Pulmonary artery endothelial cell (primary cell): ENCODE results near the gene LTB4R. TPM values are rescaled to one million over a fixed set of nuclear protein-coding genes. Genes with fewer than 3 reads are reported as not detected.
A peak's percentile ranks its signal among the peaks of the same experiment; 100 is the strongest.
"Not testable (repeated sequence)": the region's sequence is repeated elsewhere in the genome, so short reads cannot be mapped to it uniquely, and the experiment has no call there.

ENCODE experiments used
- DNase-seq: peaks from one replicate; pipeline ENCODE4 v3.0.0-alpha.2; 2011; ENCODE audit warnings: low read depth, low spot score
- total RNA-seq: library from RNA; depleted of rRNA; stranded (reverse); fragments of >200 nt; gene quantifications from 2 replicates; pipeline ENCODE4 v1.2.3, GENCODE V29; 2014

The LTB4R gene
- total RNA-seq, 1 donor from 2014 or later: 1.9 TPM

DNA sequence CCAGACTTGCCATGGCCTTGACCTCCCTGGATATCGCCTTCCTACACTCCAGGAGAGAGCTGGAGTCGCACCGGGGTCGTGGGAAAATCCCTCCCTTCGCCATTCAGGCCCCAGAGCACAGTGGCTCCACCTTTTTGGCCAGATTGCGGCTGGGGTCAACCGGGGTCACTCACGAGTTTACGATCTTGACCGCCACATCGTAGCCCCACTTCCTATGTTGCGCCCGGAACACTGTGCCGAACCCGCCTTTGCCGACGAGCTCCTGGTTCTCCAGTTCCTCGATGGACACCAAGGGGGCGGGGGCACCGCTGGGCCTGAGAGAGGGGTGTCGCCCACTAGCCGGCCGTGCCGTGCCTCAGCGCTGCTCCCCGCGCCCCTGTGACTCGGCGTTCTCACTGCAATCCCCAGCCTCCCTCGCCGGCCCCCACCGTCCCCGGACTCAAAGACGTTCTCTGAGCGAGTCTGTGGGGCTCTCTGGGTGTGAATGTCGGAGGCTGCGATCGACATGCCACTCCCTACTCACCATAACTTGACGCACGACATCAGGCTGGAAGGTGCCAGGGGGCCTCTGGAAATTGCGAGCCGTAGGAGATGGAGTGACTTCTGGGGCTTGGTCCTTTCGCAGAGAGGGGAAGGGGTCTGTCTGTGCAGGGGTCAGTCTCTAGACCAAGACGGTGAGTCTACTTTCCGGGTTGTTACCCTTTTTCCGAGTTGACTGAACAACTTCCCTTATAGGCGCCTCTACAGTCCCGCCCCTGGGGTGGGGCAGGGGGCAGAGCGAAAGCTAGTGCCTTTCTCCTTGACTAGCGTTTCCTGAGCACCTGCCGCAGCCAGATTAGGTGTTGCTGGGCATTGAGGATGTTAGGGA, 28.2 kb downstream of the LTB4R start, which contains the start of gene RIPK3:
RIPK3 (minus strand) TSS at position 708 of the 868 bp plus-strand sequence; CDS start at position 543, 165 bp downstream.
- no peak for DNase-seq

DNA sequence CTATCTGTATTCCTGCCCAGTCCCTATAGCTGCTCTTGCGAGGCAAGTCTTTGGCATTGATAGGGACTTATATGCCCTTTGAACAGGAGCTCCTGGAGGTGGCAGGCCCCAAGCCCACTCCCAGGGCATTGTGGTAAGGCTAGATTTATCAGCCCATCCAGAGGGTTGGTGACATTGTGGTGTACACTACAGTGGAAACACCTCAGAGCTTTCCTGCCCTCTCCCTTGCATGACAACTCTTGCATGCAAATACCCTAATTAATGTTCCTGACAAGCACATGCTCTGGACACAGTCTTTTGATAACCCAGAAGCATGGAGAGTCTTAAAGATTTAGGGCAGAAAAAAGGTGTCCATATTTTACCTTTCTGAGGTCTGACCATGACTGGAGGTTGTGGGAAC, 29.3 kb downstream of the LTB4R start:
- DNase-seq: no peak

DNA sequence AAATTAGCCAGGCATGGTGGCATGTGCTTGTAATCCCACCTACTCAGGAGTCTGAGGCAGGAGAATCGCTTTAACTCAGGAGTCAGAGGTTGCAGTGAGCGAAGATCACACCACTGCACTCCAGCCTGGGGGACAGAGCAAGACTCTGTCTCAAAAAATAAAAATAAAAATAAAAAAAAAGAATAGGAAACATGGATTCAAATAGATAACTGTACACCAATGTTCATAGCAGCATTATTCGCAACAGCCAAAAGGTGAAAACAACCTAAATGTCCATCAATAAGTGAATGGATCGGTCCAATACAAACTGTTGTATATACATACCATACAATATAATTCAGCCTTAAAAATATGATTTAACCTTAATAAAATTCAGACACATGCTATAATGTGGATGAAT, 31.6 kb downstream of the LTB4R start:
- DNase-seq: no peak

DNA sequence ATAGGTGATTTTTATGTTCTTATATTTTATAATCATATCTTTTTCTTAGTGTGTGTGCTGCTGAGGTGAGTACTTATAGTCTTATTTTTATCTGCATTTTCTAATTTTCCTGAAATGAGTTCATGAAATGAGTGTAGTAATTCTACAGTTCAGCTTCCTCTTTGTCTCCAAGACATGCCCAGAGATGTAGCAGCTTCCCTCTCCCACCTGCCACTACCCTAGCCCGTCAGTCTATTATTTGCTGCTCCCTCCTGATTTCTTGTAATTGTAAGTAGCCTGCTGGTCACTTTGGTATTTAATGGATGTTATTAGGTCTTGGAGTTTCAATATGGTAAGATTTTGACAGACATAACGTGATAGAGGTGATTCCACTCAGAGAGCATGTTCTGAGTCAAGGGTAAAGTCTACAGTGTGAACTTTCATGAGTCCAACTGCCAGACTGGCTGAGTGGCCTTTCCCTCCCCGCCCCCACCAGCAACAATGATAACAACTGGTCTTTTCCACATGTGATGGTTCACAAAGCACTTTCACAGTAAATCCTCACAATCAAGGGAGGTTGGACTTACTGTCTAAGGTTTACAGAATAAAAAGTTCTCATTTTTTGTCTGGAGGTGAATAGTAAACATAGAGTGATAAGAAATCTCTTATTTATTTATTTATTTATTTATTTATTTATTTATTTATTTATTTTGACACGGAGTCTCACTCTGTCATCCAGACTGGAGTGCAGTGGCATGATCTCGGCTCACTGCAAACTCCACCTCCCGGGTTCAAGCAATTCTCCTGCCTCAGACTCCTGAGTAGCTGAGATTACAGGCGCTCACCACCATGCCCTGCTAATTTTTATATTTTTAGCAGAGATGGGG, 32.7 kb downstream of the LTB4R start:
- no peak for DNase-seq

DNA sequence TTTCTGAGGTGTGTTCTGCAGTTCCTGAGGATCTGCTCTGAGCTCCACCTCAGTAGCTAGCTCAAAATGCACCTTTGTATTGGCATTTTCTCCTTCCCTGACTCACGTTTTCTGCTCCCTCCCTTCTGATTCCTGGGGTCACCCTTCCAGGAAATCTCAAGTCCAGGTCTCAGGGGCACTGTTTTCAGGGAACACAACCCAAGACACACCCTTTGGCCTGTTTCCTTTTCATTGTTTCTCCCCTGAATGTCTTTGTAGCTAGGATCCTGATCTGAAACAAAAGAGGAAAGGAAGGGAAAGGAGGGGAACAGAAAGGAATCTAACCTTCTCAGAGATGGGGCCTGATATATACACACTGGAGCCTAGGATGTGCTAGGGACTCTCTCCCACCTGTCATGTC, 35.8 kb downstream of the LTB4R start:
- DNase-seq: no peak

DNA sequence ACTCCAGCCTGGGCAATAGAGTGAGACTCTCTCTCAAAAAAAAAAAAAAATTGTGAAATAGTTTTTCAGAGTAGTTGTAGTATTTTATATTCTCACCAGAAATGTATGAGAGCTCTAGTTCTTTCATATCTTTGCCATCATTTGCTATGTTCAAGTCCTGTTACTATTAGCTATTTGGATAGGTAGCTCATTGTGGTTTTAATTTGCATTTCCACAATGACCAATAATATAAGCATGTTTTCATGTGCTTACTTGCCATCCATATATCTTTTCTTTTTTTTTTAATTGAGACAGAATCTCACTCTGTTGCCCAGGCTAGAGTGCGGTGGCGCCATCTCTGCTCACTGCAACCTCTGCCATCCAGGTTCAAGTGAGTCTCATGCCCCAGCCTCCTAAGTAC, 36.9 kb downstream of the LTB4R start:
- no peak for DNase-seq

DNA sequence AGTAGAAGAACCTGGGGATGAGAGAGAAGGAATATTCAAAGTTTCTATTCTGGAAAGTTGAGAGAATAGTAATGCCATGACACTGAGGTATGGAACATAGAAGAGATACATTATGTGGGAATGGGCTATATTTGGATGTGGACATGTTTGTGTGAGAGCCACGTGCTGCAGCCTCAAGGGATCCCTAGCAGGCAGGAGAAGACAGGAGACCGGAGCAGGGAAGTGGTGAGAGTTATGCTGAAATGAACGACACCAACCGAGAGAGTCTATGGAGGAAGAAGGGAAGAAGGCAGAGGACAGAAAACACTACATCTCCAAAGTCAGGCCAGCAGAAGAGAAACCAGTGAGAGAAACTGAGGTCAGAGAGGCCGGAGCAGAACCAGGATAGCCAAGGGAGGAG, 38.4 kb downstream of the LTB4R start:
- DNase-seq: no peak

DNA sequence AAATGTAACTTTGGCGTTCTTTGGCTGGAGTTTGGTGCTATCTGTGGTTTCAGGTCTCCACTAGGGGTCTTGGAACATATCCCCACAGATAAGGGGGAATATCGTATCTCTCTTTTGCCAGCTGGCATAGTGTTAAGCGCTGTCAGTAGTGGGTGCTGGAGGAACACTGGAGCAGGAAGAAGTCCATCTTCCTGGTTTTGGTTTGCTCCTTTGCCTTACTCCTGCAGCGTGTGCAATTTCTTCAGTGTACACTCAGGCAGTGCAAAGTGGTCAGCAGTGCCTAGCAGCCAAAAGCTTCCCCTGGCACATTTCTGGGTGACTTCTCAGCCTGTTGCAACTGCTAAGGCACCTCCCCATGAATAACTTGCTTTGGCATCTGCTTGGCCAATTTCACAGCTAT, 40.2 kb downstream of the LTB4R start:
- no peak for DNase-seq

DNA sequence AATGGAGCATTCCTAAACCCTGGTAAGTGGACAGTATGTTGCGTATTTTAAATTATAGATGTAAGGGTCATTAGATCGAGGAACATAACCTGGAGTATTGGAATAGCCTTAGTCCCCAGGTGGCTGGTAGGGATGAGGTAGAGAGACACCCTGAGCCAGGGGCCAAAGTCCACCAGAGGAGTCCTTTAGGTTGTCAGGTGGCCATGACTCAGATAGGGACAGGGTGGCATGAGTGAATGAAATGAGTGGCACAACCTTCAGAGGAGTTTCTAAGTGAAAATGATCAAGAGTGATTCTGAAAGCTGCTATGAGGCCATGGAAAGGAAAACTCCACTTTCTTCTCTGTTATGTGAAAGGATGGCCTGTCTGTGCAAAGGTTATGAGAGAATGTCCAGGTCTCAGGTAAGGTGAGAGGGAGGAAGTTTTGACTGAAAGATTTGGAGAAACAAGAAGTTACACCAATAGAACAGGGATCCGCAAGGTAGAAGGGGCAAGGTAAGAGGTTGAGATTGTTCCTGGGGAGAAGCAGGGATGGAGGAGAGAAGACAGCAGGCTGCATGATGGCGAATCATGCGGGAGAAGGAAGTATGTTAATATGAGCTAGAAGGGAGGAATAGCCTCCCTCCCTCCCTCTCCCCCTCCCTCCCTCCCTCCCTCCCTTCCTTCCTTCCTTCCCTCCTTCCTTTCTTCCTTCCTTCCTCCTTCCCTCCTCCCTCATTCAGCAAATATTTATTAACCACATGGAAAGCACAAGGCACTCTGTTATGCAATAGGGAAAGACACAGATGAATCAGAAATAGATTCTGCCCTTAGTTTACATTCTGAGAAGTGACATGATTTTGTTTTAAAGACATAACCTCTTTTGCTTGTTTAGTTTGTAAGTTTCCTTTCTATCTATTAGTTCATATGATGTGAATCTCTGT, 42.5 kb downstream of the LTB4R start:
- no peak for DNase-seq

DNA sequence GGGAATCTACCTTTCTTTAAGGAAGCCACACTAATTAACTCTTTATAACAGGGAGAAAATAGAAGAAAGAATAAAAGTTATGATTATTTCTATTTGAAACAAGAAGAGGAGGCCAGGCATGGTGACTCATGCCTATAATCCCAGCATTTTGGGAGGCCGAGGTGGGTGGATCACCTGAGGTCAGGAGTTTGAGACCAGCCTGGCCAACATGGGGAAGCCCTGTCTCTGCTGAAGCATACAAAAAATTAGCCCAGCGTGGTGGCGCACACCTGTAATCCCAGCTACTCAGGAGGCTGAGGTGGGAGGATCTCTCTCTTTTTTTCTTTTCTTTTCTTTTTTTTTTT, 43.2 kb downstream of the LTB4R start:
- DNase-seq: not testable (repeated sequence)

DNA sequence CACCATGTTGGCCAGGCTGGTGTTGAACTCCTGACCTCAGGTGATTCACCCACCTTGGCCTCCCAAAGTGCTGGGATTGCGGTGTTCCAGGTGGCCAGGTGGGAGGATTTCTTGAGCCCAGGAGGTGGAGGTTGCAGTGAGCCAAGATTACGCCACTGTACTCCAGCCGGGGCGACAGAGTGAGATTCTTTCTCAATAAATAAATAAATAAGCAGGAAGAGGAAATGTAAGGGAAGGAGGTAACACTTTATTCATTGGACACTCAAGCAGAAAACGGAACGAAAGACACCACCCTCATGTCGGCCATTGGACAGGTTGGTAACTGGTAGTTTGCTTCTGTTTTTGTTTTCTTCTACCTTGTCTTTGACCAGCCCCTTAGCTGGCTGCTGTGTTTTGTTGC, 43.7 kb downstream of the LTB4R start:
- no peak for DNase-seq

DNA sequence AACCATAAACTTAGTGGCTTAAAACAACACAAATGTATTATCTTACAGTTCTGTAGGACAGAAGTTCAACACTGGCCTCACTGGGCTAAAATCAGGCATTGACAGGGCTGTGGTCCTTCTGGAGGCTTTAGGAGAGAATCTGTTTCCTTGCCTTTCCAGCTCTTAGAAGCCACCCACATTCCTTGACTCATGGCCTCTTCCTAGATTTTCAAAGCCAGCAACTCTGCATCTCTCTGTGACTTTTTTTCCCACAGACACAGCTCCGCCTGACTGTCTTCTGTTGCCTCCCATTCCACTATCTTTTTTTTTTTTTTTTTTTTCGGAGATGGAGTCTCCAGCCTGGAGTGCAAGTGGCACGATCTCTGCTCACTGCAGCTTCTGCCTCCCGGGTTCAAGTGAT, 44.9 kb downstream of the LTB4R start:
- no peak for DNase-seq

DNA sequence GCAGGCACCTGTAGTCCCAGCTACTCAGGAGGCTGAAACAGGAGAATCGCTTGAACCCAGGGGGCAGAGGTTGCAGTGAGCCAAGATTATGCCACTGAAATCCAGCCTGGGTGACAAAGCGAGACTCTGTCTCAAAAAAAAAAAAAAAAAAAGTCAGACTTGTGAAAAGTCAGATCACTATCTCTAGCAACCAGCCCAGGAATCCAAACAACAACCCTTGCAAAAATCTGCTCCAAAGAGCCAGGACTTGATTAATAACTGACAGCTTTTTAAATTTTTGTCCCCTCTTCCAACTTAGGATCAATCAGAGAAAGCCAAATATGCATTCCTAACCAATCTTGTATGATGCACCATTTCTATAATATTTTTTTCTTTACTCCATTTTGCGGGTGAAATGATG, 49.0 kb downstream of the LTB4R start:
- no peak for DNase-seq

DNA sequence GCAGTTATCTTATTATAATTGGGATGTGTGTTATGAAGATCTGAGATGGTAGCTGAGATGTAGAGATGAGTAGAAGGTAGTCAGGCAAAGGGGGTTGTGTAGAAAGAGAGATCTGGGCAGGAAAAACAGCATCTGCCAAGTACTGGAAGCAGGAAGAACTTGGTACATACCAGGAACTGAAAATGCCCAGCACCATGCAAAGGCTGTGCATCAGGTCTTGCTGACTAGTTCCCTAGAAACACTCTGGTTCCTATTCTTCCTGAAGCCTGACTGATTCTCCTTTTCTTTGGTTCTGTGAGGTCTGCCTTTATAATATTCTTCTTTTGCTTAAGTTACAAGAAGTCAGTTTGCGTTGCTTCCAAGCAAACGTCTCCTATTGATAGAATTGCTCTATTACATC, 50.0 kb downstream of the LTB4R start:
- DNase-seq: no peak

DNA sequence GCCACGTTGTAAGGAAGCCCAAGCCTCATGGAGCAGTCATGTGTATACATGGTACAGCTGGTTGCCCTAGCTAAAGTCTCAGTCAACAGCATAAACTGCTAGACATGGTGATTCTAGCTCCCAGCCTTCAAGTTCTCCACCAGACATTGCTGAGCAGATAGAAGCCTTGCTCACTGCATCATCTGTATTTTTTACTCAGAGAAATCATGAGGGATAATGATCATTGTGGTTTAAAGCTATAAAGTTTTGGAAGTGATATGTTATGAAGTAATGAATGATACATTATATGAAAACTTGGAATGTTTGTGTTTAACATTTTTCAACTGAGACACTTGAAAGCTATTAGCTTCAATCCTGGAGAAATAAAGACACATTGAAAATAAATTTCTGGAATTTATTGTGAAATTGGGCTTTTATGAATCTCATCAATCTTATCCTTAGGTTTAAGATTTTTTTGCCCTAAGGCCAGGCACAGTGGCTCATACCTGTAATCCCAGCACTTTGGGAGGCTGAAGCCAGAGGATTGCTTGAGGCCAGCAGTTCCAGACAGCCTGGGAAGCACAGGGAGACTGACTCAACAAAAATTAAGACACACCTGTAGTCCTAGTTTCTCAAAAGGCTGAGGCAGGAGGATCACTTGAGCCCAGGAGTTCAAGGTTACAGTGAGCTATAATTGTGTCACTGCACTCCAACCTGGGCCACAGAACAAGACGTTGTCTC, 51.1 kb downstream of the LTB4R start:
- no peak for DNase-seq

DNA sequence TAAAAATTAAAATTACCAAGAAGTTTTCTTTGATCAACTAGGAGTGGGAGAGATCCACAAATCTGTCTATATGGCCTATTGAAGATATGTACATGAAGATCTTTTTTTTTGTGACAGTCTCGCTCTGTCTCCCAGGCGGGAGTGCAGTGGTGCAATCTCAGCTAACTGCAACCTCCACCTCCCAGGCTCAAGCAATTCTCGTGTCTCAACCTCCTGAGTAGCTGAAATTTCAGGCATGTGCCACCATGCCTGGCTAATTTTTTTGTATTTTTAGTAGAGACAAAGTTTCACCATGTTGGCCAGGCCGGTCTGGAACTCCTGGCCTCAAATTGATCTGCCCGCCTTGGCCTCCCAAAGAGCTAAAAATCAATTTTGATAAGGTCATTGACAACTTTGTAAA, 52.1 kb downstream of the LTB4R start:
- no peak for DNase-seq

DNA sequence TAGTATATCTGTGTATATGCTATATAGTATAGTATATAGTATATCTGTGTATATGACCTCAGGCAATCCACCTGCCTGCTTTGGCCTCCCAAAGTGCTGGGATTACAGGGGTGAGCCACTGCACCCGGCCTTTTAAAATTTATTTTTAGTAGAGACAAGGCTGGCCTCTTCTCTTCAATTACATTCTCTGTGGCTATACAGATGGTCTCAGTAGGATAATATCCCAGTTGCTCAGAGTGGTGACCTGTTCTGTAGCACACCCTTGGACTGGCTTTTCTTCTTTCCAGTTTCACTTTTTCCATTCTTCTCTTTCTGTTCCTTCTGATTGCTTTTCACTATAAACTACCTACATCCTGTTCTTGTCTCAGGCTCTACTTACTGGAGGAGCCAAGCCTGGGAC, 53.5 kb downstream of the LTB4R start:
- DNase-seq: no peak

DNA sequence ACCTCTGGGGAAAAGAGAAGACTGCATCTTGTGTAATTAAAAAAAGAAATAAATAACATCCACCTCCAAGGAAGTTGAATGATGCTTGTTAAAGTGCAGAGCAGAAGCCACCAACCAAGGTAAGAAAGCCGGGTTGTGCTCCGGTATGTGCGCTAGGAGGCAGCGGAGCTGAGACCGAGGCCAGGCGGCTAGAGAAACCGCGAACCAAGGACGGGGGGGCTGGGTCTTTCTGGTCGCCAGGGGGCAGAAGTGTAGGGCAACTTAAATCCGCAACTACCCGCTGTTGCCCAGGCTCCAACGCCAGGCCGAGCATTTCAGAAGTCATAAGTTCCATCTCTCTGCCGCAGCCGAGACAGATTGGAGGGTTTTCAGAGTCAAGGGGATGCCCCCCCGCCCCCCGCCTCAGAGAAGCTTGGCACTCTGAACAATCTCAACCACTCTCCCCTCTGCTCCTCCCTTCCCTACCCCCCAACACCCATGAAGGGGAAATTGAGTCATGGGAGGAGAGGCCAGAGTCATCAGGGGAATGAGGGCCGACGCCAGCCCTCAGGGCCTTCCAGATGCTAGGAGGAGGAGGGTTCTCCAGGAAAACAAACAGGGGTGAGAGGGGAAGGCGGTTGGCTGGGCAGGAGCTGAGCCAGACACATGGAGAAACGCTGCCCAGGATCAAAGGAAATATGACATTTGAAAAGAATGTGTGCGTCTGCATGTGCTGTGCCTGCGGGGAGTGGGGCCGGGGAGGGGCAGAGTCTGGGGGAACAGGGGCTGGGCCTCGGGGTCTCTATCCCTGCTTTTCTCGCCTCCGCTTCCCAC, 54.5 kb downstream of the LTB4R start:
- DNase-seq: peak; percentile 90

DNA sequence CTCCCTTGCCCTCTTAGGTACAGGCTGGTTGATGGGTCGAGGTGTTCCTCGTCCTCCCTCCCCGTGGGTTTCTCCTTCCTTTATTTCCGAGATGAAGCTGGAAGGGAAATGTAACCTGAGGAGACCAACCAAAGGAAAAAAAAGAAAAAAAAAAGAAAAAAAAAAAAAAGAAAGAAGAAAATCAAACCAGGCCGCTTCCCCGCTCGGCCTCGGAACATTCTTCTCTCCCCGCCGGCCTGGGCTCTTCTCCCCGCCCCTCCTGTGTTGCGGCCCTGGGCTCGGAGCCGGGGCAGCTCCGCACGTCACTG, 55.1 kb downstream of the LTB4R start:
- DNase-seq: no peak
